Measurements from ENCODE around the gene TAS2R1.

The TAS2R1 gene

DNA sequence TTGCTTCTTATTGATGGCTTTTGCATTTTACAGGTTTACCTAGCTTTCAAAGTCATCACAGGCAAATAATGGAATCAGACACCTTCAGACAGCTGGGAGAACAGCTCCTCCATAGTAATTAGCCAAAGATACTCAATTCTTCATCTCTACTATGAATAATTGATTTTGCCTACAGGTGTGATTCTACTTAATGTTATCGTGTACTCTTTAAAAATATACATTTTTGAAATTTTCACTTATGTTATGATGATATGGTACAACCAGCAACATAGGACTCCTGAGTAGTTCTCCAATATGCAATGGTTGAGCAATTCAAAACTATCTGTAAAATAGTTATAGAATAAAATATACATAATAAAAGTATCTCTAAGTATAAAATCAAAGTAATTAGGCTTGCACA is at the start of gene TAS2R1:
Gene TAS2R1 (minus strand): TSS at position 101 of the 400 bp plus-strand sequence. CDS start 319 bp downstream, outside the sequence.
- no peak for DNase-seq (ENCODE audit: low read depth in 2 of 2)

DNA sequence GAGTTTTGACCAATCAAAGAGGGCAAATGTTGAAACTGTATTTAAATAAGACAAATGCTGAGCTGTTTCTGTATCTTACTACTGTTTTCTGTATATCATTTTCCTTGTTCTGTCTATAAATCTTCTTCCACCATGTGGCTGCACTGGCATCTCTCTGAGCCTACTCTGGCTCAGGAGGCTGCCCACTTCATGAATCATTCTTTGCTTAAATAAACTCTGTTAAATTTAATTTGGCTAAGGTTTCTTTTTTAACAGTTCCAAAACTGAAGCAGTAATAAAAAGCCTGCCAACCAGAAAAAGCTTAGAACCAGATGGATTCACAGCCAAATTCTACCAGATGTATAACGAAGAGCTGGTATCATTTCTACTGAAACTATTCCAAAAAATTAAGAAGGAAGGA is 40.2 kb upstream of the TAS2R1 start:
- no peak for DNase-seq (ENCODE audit: low read depth in 2 of 2)

- DNase-seq (ENCODE audit: low read depth in 2 of 2) = no peak
Measured at GRCh38 chr5:9667906-9668305, 37.8 kb upstream of the TAS2R1 start.

DNA sequence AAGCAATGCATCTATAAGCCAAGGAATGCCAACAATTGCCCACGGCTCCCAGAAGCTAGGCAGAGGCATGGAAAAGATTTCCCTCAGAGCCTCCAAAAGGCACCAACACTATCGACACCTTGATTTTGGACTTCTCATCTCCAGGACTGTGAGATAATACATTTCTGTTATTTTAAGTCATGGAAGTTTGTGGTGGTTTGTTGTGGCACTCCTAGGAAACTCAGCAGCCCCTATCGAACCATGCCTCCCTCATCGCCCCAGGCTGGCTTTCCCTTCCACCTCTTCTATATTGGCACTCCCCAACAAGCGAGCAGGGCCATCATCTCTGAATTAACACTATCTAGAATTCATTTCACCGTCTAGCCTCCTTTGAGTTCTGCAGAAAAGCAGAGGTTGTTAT is 33.7 kb upstream of the TAS2R1 start:
- no peak for DNase-seq (ENCODE audit: low read depth in 2 of 2)

DNA sequence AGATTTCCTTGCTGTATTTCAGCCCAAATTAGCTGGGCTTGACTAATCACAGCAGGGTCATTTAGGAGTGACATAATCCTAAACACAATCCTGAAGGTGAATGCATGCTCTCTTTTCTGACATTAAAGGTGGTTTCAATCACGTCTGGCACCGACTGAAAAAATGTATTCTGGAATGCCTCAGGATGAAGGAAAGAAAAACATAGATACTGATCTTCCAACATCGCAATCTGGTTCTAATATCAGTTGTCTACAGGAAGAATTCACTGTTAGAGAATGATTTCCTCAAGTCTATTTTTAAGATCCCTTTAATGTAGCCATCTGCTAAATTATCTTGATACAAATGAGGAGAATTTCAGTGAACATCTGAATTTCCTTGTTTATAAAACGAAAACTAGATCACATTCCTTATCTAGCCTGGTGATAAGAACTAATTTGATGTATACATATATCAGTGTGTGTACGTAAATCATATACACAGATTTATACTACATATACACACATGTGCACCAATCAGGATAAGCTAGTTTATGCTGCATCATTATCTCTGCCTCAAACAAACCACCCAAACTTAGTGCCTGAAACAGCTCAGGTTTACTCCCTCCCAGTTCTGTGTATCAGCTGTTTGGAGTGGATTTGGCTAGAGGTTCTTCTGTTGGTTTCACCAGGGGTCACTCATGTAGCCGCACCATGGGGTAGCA is 31.3 kb upstream of the TAS2R1 start:
- DNase-seq (ENCODE audit: low read depth in 2 of 2) = no peak

GRCh38 chr5:9658706-9659105 is 28.6 kb upstream of the TAS2R1 start:
- no peak for DNase-seq (ENCODE audit: low read depth in 2 of 2)

DNA sequence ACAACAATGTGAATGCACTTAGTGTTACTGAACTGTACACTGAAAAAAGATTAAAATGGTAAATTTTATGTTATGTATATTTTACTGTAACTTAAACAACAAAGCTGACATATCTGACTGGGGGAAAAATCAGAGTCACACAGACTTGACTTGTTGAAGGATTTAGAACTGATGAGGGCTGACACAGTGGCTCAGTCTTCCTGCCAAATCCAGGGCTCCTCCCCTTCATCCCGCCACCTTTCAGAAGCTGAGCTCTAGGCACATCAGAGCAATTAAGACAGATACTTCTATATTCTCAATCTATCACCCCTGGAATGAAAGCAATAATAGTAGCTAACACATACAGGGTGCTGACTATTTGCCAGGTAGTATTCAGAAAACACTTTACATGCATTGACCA is 27.7 kb upstream of the TAS2R1 start:
- DNase-seq (ENCODE audit: low read depth in 2 of 2) = no peak

DNA sequence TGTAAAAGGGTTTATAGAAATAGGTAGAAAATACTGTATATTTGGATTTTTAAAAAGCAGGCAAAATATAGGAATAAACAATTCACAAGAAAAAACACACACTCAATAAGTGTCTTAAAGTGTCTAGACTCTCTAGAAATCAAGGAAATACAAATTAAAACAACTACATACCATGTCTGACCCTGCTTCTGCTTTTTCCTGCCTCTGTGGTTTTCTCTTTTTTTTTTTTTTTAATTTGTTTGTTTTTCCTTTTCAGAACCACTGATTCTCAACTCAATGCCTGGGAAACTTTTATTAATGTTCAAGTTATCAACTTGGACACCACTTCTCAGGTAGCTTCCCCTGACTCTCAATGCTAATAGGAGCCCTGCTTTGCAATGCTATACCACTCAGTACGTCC is 25.5 kb upstream of the TAS2R1 start:
- DNase-seq (ENCODE audit: low read depth in 2 of 2) = no peak

- DNase-seq (ENCODE audit: low read depth in 2 of 2) = no peak
Measured at GRCh38 chr5:9654886-9655285, 24.7 kb upstream of the TAS2R1 start.

DNA sequence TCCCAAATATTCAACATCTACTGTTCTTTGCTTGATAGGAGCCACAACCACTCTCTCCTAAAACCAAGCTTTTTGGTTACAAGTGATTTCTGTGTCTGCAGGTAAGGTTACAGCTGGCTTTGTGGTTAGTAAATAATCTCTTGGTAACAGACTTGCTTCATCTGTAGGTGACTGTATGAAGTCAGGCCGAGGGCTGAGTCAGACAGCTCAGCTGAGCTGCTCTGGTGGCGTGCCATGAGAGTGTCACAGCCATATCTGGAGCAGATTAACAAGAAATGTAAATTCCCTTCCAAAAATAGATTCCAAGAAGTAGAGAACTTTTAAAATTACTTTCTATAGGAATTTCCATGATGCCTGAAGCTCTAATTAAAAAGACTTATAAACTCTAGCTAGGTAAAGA is 23.7 kb upstream of the TAS2R1 start:
- DNase-seq (ENCODE audit: low read depth in 2 of 2) = no peak

DNA sequence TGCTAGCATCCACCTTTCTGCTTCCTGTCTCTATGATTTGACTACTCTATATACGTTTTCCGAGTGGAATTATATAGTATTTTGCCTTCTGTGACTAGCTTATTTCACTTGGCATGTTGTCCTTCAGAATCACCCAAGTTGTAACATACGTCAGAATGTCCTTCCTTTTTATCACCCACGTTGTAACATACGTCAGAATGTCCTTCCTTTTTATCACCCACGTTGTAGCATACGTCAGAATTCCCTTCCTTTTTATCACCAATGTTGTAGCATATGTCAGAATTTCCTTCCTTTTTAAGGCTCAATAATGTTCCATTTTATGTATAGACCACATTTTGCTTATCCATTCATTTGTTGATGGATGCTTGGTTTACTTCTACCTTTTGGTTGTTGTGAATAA is 22.9 kb upstream of the TAS2R1 start:
- DNase-seq (ENCODE audit: low read depth in 2 of 2) = no peak

- DNase-seq (ENCODE audit: low read depth in 2 of 2) = no peak
Measured at GRCh38 chr5:9652295-9652694, 22.1 kb upstream of the TAS2R1 start.

DNA sequence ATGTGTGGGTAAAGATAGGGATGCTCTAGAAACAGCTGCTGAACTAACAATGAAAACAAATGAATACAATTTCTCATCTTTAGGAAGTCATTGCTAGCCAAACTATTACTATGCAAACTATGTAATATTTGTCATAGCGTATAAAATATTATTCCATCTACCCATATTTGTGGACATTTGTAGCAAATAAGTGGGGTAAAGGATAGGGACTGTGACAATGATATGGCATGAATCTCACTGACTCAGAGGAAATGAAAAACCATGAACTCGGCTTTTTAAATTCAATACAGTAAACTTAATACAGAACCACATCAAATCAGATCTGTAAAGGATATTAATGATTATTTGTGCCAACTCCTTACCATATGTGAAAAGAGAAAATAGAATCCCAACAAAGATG is 16.7 kb upstream of the TAS2R1 start:
- no peak for DNase-seq (ENCODE audit: low read depth in 2 of 2)

GRCh38 chr5:9644630-9645029 is 14.5 kb upstream of the TAS2R1 start:
- no peak for DNase-seq (ENCODE audit: low read depth in 2 of 2)

GRCh38 chr5:9642621-9643020 is 12.5 kb upstream of the TAS2R1 start:
- no peak for DNase-seq (ENCODE audit: low read depth in 2 of 2)

GRCh38 chr5:9641806-9642355 is 11.7 kb upstream of the TAS2R1 start:
- DNase-seq (ENCODE audit: low read depth in 2 of 2) = no peak

GRCh38 chr5:9632495-9632894 is 2.3 kb upstream of the TAS2R1 start:
- DNase-seq (ENCODE audit: low read depth in 2 of 2) = no peak

- DNase-seq (ENCODE audit: low read depth in 2 of 2) = no peak
Measured at GRCh38 chr5:9627541-9627940, 2.6 kb downstream of the TAS2R1 start.

GRCh38 chr5:9626955-9627354 is 3.2 kb downstream of the TAS2R1 start:
- DNase-seq (ENCODE audit: low read depth in 2 of 2) = no peak

GRCh38 chr5:9625731-9626130 is 4.4 kb downstream of the TAS2R1 start:
- DNase-seq (ENCODE audit: low read depth in 2 of 2) = no peak

DNA sequence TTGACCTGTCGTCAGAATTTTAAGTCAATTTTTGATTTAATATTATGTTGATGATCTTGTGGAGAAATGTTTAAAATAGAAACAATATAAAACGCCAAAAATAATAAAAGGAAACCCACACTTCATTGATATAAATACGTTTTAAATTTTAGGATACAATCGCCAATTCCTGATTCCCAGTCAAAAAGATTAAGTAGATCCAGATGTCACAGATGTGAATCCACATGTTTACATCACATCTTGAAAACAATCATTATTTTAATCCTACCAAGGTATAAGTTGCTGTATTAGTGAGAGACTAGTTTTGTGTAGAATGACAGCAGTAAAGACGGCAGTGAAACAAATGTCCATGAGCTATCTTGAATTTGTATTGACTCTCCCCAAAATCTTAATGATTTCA is 4.9 kb downstream of the TAS2R1 start:
- no peak for DNase-seq (ENCODE audit: low read depth in 2 of 2)

GRCh38 chr5:9624196-9624947 is 5.8 kb downstream of the TAS2R1 start:
- DNase-seq (ENCODE audit: low read depth in 2 of 2) = no peak

- DNase-seq (ENCODE audit: low read depth in 2 of 2) = no peak
Measured at GRCh38 chr5:9623661-9624060, 6.5 kb downstream of the TAS2R1 start.
